ENCODE measurements around the gene CCDC40.

CCDC40 gene

DNA sequence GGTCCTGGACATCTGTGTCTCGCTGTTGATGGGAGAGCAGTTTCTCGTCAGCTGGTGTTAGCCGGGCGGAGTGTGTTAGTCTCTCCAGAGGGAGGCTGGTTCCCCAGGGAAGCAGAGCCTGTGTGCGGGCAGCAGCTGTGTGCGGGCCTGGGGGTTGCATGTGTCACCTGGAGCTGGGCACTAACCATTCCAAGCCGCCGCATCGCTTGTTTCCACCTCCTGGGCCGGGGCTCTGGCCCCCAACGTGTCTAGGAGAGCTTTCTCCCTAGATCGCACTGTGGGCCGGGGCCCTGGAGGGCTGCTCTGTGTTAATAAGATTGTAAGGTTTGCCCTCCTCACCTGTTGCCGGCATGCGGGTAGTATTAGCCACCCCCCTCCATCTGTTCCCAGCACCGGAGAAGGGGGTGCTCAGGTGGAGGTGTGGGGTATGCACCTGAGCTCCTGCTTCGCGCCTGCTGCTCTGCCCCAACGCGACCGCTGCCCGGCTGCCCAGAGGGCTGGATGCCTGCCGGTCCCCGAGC lies 82.9 kb downstream of the CCDC40 start:
- no peak for DNase-seq

DNA sequence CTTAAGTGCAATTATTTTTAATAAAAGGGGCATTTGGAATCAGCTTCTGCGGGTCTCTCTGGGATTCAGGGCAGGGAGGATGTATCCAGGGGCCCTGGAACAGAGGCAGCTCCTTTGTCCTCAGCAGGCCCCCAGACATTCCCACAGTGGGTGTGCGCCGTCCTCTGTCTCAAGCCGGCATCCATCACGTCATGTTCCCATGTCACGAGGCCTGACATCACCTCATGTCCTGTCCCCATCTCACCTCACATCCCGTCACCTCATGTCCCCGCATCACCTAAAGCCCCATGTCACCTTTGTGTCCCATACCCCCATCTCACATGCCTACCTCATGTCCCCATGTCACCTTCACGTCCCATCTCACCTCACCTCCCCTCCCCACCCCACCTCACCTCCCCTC lies 83.4 kb downstream of the CCDC40 start:
- DNase-seq: no peak

DNA sequence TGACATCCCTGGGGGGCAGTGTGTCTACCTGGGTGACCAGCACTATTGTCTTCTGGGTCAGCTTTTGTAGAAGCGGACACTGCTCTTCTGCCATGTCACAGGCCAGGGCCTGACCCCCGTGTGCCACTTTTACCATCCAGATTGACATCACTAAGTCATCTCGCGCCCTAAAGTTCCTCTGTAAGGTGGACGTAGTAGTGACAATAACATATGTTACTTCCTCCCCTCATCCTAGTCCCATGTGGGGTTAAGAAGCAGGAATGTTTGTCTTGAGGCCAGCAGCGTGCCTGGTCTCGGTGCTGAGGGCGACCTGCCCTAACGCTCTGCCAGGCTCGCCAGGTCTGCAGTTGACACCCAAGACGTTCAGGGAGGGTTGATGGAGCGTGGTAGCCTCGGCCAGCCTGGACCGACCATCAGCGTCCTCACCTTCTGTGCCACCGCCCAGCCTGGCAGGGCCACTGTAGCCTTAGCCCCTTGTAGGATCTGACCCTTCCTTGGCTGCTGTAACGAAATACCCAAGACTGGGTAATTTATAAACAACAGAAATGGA lies 85.7 kb downstream of the CCDC40 start:
- DNase-seq: no peak

DNA sequence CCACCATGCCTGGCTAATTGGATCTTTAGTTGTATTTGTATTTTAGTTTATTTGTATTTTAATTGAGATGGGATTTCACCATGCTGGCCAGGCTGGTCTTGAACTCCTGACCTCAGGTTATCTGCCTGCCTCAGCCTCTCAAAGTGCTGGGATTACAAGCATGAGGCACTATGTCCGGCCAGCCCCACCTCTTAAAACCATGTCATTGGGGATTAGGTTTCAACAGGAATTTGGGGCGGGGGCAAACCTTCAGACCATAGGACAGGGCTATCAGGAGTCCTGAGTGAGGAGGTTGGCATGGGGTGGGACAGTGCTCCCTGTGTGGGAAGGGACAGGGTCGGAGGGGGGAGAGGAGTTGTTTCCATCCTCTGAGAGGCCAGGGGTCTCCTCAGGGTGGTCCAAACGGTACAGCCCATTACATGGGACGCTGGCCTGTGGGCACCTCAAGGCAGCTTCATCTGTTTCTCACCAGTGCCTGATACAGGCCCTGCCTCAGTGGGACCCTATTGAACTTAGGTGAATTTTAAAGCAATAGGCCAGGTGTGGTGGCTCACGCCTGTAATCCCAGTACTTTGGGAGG lies 86.6 kb downstream of the CCDC40 start:
- DNase-seq: no peak

DNA sequence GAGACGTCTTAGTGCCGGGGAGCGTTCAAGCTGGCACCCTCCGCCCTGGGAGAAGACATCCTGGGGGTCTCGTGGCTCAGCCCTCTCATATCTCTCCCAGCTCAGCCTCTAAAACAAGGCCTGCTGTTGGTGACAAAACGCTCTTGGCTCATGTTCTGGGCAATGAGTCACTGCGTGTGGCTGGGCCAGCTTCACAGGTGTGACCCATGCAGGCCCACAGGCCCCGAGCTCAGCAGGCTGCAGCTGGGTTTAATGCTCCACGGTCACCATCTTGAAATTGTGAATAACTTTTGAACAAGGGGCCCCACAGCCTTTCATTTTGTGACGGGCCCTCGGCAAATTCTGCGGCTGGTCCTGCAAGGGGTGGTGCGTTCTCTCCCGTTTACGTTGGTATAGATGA lies 87.3 kb downstream of the CCDC40 start:
- DNase-seq: no peak

DNA sequence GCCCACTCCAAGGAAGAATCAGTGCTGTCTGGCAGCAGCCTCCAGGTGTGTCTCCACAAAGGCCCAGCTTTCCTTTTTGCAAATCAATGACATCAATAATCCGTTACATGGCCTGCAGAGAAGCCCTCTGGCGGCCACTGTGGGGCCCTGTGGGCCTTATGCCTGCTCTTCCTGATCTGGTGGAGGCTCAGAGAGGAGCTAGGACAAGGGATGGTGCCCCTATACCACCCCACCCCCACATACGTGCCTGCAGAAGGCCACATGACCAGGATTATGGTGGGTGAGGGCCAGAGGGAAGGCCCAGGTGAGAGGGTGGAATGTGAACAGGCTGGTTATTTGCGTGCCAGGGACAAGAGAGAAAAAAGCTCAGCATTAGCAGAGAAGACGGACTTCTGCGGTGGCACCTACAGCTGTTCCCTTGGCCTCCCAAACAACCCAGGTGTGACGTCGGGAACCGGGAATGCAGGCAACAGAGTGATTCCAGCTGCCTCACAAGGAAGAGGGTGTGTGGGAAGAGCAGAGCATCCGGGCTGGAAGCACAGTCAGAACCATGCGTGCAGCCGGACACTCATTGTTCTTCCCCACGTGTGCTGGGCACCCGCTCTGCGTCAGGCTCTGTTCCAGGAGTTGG lies 88.0 kb downstream of the CCDC40 start:
- no peak for DNase-seq

DNA sequence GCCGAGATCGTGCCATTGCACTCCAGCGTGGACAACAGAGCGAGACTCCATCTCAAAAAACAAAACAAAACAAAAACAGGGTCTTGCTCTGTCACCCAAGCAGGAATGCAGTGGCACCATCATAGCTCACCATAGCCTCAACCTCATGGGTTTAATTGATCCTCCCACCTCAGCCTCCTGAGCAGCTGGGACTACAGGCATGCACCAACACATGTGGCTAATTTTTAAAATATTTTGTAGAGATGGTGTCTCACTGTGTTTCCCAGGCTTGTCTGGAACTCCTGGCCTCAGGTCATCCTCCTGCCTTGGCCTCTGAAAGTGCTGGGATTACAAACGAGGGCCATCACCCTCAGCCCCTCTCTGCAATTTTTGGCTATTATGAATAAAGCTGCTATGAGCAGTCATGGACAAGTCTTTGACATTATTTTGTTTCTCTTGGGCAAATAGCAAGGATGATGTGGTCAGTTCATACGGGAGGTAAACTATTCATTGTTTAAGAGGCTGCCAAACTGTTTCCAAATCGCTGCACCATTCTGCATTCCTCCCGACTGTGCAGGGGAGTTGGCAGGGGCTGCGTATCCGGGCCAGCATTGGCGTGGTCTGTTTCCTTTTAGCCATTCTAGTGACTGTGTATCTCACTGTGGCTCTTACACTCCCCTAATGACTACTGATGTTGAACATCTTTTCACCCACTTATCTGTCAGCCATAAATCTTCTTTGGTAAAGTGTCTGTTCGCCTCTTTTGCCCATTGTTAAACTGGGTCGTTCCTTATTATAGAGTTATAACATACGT lies 89.4 kb downstream of the CCDC40 start:
- no peak for DNase-seq

DNA sequence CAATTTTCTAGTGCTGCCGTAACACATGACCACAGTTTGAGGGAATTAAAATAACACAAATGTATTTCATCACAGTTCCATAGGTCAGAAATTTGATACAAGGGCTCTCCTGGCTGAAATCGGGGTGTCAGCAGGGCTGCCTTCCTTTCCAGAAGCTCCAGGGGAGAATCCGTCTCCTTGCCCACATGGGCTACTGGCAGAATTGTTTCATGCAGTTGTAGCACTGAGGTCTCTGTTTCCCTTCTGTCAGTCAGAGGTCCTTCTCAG lies 89.9 kb downstream of the CCDC40 start:
- DNase-seq: no peak

DNA sequence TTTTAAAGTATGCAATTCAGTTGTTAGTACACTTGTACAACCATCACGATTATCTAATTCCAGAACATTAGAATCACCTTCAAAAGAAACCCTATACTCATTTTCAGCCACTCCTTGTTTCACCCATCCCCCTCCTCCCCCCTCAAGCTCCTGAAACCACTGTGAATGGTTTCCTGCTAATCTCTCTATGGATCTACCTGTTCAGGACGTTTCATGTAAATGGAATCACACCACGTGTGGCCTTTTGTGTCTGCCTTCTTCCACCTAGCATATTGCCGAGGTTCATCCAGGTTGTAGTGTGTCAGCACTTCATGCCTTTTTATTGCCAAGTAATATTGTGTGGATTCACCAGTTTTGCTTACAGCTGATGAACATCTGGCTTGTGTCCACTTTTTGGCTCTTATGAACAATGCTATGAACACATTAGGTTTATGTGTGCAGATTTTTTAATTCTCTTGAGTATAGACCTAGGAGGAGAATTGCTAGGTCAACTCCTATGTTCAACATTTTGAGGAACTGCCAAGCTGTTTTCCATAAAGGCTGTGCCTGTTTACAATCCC lies 92.6 kb downstream of the CCDC40 start:
- no peak for DNase-seq

DNA sequence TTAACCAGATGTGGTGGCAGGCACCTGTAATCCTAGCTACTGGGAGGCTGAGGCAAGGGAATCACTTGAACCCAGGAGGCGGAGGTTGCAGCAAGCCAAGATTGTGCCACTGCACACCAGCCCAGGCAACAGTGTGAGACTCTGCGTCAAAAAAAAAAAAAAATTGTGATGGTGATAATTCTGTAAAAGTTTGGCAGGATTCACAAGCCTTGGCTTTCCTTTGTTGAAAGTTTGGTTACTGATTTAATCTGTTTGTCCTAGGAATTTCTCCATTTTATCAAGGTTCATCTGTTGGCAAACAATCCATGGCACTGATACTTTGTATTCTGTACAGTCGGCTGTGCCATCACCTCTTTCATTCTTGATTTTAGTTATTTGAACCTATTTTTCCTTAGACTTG lies 94.5 kb downstream of the CCDC40 start:
- no peak for DNase-seq

DNA sequence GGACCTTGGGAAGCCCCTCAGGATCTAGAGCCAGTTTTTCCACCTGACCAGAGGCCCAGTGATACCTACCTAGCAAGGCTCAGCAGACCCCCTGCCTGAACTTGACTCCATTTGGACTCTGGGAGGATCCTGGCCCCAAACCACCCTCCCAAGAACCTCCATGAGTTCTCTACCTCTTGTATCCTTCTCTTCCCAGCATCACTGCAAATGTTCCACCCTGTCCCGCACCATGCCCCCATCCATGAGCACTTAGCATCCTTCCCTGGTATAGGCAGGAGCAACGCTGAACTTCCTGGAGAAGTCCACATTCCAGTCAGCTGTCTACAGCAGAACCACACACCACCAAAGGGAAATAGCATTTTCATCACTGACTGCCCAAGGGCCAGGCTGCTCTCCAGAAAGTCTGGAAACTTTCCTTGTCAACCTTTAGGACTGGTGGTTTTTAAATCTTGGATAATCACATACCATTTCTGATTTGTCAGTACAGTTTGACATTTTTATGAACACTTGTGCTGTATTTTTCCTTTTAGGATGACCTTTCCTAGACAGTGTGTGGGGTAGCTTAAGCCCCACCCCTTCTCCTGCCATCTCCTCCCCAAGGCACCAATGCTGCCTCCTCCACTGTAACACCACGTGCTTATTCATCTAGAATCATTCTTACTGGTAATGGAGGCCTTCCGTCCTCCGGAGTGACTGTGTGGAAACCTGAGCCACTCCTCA lies 96.6 kb downstream of the CCDC40 start:
- no peak for DNase-seq

DNA sequence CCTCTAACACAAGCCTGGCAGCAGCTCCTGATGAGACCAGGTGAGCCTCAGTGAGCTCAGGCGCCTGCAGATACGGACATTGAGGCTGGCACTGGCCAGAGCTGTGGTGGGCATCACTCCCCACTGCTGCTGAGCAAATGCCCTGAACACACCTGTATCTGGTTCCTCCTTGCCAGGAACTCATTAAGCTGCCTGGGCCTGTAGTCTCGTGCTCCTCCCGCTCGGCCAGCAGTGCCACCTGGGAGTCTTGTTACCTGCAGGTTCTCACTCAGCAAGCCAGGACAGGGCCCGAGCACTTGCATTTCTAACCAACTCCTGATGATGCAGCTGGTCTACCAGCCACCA lies 97.2 kb downstream of the CCDC40 start:
- no peak for DNase-seq

DNA sequence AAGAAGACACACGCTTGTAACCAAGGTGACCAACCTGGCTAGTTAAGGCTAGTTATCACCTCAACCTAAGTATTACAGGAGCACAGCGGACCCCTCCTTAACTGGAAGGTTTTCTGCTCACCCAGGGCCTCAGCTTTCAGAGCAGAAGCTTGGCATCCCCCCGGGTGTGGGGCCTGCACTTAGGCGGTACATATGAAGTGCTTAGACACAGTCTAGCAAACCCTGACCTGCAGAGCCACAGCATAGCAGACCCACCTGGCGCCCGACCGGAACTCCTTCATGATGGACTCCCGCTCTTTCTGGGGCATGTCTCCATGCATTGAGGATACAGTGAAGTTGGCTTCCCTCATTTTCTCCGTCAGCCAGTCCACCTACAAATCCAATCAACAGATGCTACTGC lies 100.7 kb downstream of the CCDC40 start:
- no peak for DNase-seq

DNA sequence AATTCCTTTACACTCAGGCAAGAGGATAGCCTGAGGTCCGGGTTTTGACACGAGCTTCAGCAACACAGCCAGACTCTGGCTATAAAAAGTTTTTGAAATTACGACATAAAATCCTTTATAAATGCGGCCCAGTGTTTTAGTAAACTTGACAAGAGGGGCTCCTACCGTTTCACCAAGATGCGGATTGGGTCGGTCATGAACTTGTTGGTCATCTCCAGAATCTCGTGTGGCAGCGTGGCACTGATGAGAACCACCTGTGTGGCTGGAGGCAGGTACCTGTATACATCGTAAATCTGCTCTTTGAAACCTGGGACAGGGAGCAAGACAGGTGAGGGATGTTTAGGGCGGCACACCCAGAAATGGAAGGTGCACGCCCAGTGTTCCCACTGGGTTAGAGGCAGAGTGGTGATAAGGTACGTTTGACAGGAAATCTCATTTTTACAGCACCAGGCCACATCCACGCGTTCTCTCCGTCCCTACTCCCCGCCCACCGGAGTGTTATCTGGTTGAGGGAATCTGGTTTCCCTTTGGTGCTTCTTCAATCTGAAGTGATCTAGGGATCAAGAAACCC lies 102.5 kb downstream of the CCDC40 start:
- no peak for DNase-seq

DNA sequence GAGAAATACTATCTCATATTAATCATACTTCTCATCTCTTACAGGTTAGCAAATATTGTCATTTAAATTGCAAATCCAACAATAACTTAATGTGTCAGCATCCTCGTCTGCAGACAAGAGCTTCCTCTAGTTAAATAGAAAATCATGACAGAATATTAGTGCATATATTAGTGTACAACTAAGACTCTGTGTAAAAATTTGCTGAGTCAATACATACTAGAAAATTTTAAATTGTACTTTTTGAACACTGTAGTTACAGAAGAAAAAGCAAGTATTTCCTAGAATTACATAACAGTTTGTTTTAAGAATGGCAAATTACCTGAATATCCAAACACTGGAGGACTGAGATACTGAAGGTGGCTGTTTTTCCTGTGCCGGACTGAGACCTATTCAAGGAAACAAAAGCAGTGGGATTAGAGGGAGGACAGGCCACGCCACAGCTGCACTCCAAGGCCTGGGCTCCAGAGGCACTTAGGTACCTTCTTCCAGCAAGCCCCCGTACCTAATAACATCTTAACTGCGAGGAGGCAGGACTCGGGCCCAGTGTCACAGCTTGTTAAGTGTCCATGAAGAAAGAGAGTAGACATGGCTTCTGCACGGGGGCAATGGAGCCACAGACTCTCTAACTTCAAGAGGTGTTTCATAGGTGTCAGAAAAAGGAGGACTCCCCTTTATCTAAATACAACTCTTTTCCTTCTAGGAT lies 105.2 kb downstream of the CCDC40 start:
- DNase-seq: no peak

DNA sequence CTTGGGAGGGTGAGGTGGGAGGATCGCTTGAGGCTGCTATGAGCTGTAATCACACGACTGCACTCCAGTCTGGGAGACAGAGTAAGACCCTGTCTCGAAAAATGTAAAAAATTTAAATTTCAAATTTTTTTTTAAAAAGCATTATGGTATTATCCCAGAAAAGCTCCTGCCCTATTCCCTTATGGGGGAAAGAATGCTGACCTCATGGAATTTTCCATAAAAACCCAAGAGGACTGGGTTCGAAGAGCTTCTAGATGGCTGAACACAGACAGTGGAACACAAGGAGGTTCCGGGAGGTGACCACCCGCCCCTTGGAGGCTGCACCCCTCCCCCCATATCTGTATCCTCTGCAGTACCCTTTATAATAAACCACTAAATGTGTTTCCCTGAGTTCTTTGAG lies 106.5 kb downstream of the CCDC40 start:
- DNase-seq: no peak

DNA sequence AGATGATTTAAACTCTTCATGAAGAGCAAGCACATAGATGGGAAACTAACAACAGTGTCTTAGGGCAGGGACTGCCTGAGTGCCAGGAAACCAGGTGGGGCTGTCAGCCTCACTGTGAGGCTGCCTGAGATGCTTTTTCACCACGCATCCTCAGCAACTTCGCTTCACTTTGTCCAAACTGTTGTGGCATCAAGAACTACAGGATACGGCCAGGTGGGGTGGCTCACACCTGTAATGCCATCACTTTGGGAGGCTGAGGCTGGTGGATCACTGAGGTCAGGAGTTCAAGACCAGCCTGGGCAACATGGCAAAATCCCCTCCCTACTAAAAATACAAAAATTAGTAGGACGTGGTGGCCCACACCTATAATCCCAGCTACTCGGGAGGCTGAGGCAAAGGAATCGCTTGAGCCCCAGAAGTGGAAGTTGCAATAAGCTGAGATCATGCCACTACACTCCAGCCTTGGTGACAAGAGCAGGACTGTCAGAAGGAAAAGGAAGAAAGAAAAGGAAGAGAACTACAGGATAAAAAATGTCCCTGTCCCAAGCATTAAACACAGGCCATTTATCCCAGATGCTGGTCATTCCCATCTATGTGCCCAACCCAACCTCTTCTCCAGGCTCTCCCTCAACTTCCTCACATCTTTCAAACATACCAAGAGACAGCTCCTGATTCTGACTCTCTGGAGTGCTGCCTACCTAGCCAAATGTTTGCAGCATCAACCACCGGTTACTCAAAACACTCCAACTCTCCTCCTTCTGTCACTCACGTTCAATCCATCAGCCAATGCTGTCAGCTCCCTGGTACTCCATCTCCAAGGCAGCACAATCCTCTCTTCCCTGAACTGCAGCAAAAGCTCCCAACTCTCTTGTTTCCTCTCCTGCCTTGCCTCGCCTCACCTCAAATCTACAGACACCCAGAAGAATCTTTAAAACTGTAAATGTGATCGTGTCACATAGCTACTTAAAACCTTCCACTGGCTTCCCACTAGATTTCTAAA lies 108.9 kb downstream of the CCDC40 start:
- no peak for DNase-seq

DNA sequence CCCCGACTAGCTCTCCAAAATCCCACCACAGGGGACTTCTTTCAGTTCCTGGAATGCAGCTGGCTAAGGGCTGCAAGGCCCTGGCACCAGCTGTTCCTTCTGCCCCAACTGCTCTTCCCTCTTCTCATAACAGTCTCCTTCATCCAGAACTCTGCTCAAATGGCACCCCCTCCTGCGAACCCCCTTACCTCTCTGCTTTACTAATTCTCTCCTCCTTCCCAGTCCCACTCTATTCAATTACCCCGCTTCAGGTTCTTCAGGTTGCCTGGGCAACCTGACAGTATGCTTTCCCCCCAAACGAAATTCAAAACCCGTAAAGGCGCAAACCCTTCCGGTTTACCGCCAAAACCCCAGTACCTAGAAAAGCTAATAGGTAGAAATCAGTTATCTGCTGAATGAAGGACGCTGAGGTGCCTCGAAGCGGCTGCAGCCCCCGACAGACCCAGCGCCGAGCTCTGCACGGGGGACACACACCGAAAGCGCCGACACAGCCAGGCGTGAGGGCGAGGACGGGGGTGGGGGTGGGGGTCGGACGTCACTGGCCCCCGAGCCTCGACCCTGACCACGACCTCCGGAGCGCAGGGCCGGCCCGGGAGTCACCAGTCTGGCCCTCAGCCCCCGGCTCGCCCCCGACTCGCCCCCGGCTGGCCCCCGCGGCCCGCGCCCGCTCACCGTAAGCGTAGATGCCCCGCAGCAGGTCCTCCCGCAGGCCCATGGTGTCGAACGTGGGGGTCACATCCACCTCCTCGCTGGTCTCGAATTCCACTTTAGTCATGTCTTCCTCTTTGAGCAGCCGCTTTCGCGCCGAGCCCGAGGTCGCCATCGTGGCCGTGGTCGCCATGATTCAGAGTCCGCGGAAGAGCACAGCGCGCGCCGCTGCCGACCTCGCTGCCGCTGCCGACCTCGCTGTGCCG lies 109.9 kb downstream of the CCDC40 start:
- DNase-seq: peak; percentile 15

DNA sequence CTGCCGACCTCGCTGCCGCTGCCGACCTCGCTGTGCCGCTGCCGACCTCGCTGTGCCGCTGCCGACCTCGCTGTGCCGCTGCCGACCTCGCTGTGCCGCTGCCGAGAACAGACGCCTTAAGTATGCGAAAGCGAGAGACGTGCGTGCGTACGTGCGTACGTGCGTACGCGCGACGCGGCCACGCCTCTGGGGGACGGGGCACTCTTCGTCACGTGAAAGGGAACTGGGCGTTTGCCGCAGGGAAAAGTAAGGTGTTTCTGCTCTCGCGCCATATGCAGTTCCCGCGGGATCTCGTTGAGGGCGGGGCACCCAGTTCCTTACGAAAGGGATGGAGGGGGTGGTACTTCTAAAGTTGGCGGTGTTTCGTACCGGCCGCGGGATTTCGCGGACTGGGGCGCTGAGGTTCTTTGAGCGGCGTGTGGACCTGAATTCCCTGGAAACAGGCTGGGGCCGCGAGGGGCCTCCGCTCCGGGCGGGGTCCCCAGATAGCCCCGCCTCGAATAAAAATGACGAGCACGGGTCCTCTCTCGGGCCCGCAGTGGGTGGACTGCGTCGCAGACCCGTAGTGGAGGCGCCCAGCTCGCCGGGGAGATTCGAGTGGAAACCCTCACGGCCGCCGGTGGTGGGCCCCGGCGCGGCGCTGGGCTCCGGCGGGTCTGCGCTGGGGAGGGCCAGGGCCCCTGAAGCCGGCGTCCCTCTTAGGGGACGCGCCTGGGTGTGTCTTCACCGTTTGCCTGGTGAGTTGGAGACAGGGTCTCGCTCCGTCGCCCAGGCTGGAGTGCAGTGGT lies 110.8 kb downstream of the CCDC40 start, which contains the start of gene EIF4A3:
Gene EIF4A3, minus strand, starts transcription at position 94 of the 788 bp plus-strand sequence. CDS start 167 bp downstream, outside the sequence.
- DNase-seq: peak; percentile 95

All from DMS 273 treated with DMSO at 0.1 percent for 48 hours (cell line).